ENCODE measurements around the gene PRPF40A. TPM values are rescaled to one million over a fixed set of nuclear protein-coding genes. Genes with fewer than 3 reads are reported as not detected.

The PRPF40A gene
- total and polyA plus RNA-seq, 2 of the 13 experiments (the other 11 are each of a cell fraction or from before 2014, with no cell fraction given) = 146 to 207 TPM

- TF ChIP-seq AFF4 (CRISPR knock-in tag; IDR thresholded peaks at IDR 0.05) (no peak; the same call in 1 of the 2 replicates), ZNF253 (CRISPR knock-in tag; IDR thresholded peaks at IDR 0.05; ENCODE audit: borderline replicate concordance) (no peak), SKI (IDR thresholded peaks at IDR 0.05; ENCODE audit: partially characterized antibody) (peak; percentile 68), HIVEP1 (CRISPR knock-in tag; IDR thresholded peaks at IDR 0.05) (peak; percentile 81), SIX1 (CRISPR knock-in tag; IDR thresholded peaks at IDR 0.05; ENCODE audit: borderline replicate concordance) (no peak), ZNF276 (CRISPR knock-in tag; IDR thresholded peaks at IDR 0.05; ENCODE audit: low read depth) (0 out of 2 replicates have a peak, but pooled peaks have one; percentile 57), ZNF496 (CRISPR knock-in tag; IDR thresholded peaks at IDR 0.05; ENCODE audit: insufficient replicate concordance) (no peak), RBFOX2 (IDR thresholded peaks at IDR 0.05; ENCODE audit: low read depth, low read length) (peak; percentile 96), NFE2L1 (CRISPR knock-in tag; IDR thresholded peaks at IDR 0.05; ENCODE audit: borderline replicate concordance) (no peak), HNF4G (IDR thresholded peaks at IDR 0.05; ENCODE audit: borderline replicate concordance, low read depth, low read length) (peak; percentile 72), HNF4G (CRISPR knock-in tag; IDR thresholded peaks at IDR 0.05; ENCODE audit: borderline replicate concordance, low read depth) (peak; percentile 12; the same call in 1 of the 2 replicates), ZNF441 (CRISPR knock-in tag; IDR thresholded peaks at IDR 0.05; ENCODE audit: borderline replicate concordance) (no peak), ZNF543 (CRISPR knock-in tag; IDR thresholded peaks at IDR 0.05) (no peak; the same call in 1 of the 2 replicates), MAX (IDR thresholded peaks at IDR 0.05) (peak; percentile 87), ZNF225 (CRISPR knock-in tag; IDR thresholded peaks at IDR 0.05) (peak; percentile 45; the same call in 1 of the 2 replicates), SALL1 (CRISPR knock-in tag; IDR thresholded peaks at IDR 0.05) (peak; percentile 61), RORA (CRISPR knock-in tag; IDR thresholded peaks at IDR 0.05) (no peak)
- TF ChIP-seq, protein P1, sequence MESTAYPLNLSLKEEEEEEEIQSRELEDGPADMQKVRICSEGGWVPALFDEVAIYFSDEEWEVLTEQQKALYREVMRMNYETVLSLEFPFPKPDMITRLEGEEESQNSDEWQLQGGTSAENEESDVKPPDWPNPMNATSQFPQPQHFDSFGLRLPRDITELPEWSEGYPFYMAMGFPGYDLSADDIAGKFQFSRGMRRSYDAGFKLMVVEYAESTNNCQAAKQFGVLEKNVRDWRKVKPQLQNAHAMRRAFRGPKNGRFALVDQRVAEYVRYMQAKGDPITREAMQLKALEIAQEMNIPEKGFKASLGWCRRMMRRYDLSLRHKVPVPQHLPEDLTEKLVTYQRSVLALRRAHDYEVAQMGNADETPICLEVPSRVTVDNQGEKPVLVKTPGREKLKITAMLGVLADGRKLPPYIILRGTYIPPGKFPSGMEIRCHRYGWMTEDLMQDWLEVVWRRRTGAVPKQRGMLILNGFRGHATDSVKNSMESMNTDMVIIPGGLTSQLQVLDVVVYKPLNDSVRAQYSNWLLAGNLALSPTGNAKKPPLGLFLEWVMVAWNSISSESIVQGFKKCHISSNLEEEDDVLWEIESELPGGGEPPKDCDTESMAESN (CRISPR knock-in tag; conservative IDR thresholded peaks at IDR 0.05) = peak; percentile 8
- TF ChIP-seq, protein P2, sequence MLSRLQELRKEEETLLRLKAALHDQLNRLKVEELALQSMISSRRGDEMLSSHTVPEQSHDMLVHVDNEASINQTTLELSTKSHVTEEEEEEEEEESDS (CRISPR knock-in tag; IDR thresholded peaks at IDR 0.05; ENCODE audit: borderline replicate concordance) = peak; percentile 17; the same call in 1 of the 2 replicates
These were observed at the start of gene PRPF40A (continued) for GRCh38 chr2:152717228-152718075.

Measured in HepG2 (cell line).